Stomach (tissue), 4 donors: Measurements from ENCODE around the gene KCTD13.

ENCODE experiments used
- EP300 ChIP-seq: sonication (generic); formaldehyde crosslinking; IDR thresholded peaks from one replicate; pipeline ENCODE4 v1.6.1; 2017; ENCODE audit warnings: antibody characterized with exemption
- POLR2A ChIP-seq, 4 donors: fragments of 450-650 bp; IDR thresholded peaks; one replicate each; pipeline ENCODE4 v1.6.1; 2016; ENCODE audit warnings: antibody characterized with exemption in 4 of 4, control low read depth in 2 of 4, mild to moderate bottlenecking in 1 of 4, moderate library complexity in 1 of 4
- POLR2AphosphoS5 ChIP-seq, 3 donors: sonication (generic); formaldehyde crosslinking; IDR thresholded peaks; one replicate each; pipeline ENCODE4 v1.6.1; 2016; ENCODE audit warnings: antibody characterized with exemption in 3 of 3
- TF ChIP-seq, protein P1 (sequence below), 7 experiments: fragments of 450-650 bp in 4 of 7; fragments of 200-600 bp in 3 of 7; sonication (generic) in 3 of 7; IDR thresholded peaks; one replicate each; pipeline ENCODE4 v1.5.1; 2016 to 2019; ENCODE audit warnings: antibody characterized with exemption in 7 of 7, control low read depth in 2 of 7, mild to moderate bottlenecking in 1 of 7

DNA sequence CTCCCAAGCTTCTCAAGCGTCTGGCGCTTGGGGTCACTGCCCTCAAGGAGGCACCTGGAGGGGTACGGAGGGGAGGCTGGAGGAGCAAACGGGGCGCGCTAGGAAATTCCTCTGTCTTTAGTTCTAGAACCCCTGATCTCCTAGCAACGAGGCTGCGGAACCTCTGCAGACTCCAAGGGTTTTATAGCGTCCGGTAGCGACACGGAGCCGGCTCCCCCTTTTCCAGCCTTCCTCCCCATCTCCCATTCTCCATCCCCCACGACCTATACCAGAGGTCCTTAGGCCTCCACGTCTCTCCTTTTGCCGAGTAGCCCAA, 62.4 kb downstream of the KCTD13 start:
- TF ChIP-seq, protein P1, sequence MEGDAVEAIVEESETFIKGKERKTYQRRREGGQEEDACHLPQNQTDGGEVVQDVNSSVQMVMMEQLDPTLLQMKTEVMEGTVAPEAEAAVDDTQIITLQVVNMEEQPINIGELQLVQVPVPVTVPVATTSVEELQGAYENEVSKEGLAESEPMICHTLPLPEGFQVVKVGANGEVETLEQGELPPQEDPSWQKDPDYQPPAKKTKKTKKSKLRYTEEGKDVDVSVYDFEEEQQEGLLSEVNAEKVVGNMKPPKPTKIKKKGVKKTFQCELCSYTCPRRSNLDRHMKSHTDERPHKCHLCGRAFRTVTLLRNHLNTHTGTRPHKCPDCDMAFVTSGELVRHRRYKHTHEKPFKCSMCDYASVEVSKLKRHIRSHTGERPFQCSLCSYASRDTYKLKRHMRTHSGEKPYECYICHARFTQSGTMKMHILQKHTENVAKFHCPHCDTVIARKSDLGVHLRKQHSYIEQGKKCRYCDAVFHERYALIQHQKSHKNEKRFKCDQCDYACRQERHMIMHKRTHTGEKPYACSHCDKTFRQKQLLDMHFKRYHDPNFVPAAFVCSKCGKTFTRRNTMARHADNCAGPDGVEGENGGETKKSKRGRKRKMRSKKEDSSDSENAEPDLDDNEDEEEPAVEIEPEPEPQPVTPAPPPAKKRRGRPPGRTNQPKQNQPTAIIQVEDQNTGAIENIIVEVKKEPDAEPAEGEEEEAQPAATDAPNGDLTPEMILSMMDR (IDR thresholded peaks at IDR 0.05): no peak
- TF ChIP-seq POLR2AphosphoS5 (IDR thresholded peaks at IDR 0.05) (no peak), POLR2A (IDR thresholded peaks at IDR 0.05) (no peak), EP300 (no peak)
